Measurements from ENCODE around the gene SGO2. TPM values are rescaled to one million over a fixed set of nuclear protein-coding genes. Genes with fewer than 3 reads are reported as not detected.

The SGO2 gene
- total RNA-seq, 1 donor from 2014 or later: 19.9 TPM

DNA sequence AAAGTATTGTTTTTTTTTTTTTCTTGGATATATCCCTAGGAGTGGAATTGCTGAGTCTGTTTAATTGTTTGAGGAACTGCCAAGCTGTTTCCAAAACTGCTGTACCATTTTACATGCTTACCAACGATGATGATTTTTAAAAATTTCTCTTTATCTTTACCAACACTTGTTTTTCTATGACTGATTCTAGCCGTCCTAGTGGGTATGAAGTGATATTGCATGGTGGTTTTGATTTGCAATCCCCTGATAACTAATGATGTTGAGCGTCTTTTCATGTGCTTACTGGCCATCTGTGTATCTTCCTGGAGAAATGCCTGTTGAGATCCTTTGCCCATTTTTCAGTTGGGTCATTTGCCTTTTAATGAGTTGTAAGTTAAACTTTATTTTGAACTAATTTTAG is 51.0 kb downstream of the SGO2 start:
- TF ChIP-seq, protein P1, sequence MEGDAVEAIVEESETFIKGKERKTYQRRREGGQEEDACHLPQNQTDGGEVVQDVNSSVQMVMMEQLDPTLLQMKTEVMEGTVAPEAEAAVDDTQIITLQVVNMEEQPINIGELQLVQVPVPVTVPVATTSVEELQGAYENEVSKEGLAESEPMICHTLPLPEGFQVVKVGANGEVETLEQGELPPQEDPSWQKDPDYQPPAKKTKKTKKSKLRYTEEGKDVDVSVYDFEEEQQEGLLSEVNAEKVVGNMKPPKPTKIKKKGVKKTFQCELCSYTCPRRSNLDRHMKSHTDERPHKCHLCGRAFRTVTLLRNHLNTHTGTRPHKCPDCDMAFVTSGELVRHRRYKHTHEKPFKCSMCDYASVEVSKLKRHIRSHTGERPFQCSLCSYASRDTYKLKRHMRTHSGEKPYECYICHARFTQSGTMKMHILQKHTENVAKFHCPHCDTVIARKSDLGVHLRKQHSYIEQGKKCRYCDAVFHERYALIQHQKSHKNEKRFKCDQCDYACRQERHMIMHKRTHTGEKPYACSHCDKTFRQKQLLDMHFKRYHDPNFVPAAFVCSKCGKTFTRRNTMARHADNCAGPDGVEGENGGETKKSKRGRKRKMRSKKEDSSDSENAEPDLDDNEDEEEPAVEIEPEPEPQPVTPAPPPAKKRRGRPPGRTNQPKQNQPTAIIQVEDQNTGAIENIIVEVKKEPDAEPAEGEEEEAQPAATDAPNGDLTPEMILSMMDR (conservative IDR thresholded peaks at IDR 0.05): peak; percentile 47
- Mint-ChIP-seq H3K36me3 (peaks cover 20% of the 10 kb centered on the region), H3K27me3 (no peaks in the 10 kb centered on the region), H3K9me3 (no peaks in the 10 kb centered on the region), H3K4me3 (no peak overlapping the region), H3K4me1 (ENCODE audit: unreplicated experiment) (no peaks in the 10 kb centered on the region), H3K27ac (no peak overlapping the region)
- no peak for DNase-seq (ENCODE audit: extremely low spot score, unreplicated experiment)

DNA sequence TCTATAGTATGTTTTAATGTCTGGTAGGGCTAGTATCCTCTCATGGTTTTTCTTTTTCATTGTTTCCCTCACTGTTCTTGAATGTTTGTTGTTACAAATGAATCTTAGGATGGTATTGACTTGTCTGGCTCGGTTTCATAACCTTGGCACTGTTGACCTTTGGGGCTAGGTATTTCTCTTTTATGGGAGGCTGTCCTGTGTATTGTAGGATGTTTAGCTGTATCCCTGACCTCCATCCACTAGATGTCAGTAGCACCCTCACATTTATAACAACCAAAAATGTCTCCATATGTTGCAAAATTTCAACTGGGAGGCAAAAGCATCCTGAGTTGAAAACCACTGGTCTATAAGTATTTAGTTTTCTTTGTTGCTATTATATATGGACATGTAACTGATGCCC is 52.8 kb downstream of the SGO2 start:
- H3K4me3 Mint-ChIP-seq: no peak overlapping the region
- DNase-seq (ENCODE audit: extremely low spot score, unreplicated experiment): no peak
- H3K4me1 Mint-ChIP-seq (ENCODE audit: unreplicated experiment): no peaks in the 10 kb centered on the region
- no peak overlapping the region for H3K27ac Mint-ChIP-seq
- no peaks in the 10 kb centered on the region for H3K27me3 Mint-ChIP-seq
- no peaks in the 10 kb centered on the region for H3K9me3 Mint-ChIP-seq
- H3K36me3 Mint-ChIP-seq: peaks cover 20% of the 10 kb centered on the region
- TF ChIP-seq, protein P1 (conservative IDR thresholded peaks at IDR 0.05): peak; percentile 56

DNA sequence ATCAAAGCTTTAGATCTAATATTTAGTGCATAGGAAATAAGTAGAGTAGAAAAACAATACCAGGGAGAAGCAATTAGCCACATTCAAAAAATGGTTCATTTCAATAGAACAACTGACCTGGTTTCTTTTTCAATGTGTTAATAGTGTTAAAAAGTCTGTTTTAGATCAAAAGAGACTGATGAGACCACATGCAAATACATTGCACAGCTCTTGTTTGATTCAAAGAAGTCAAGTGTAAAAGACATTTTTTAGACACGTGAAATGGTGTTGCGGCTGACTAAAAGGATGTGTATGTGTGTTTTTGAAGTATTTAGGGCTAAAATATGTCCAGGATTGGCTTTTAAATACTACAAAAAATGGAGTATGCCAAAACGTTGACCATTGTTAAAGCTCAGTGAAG is 58.6 kb downstream of the SGO2 start:
- Mint-ChIP-seq H3K36me3 (no peaks in the 10 kb centered on the region), H3K27ac (no peak overlapping the region), H3K4me1 (ENCODE audit: unreplicated experiment) (peaks cover 8% of the 10 kb centered on the region), H3K9me3 (no peaks in the 10 kb centered on the region), H3K4me3 (peak overlapping the region; percentile 22), H3K27me3 (peaks cover 32% of the 10 kb centered on the region)
- TF ChIP-seq, protein P1 (conservative IDR thresholded peaks at IDR 0.05): no peak
- DNase-seq (ENCODE audit: extremely low spot score, unreplicated experiment): no peak

DNA sequence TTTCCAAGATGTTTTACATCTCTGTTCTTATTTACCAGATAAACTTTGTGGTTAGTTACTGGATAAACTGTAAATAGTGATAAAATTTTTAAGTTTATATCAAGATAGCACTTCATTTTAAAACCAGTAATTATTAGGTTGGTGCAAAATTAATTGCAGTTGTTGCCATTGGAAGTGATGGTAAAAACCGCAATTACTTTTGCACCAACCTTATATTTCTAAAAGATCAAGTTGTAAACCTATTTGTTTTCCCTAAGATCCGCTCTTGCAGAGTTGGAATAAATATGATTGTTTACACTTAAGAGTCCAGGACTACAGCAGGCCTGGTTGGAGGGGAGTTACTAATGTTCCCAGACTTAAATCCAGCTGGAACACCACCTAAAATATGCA is 59.3 kb downstream of the SGO2 start:
- Mint-ChIP-seq H3K36me3 (no peaks in the 10 kb centered on the region), H3K4me3 (peak overlapping the region; percentile 90), H3K4me1 (ENCODE audit: unreplicated experiment) (peaks cover 8% of the 10 kb centered on the region), H3K9me3 (no peaks in the 10 kb centered on the region), H3K27me3 (peaks cover 39% of the 10 kb centered on the region), H3K27ac (no peak overlapping the region)
- TF ChIP-seq, protein P1 (conservative IDR thresholded peaks at IDR 0.05): no peak
- no peak for DNase-seq (ENCODE audit: extremely low spot score, unreplicated experiment)

DNA sequence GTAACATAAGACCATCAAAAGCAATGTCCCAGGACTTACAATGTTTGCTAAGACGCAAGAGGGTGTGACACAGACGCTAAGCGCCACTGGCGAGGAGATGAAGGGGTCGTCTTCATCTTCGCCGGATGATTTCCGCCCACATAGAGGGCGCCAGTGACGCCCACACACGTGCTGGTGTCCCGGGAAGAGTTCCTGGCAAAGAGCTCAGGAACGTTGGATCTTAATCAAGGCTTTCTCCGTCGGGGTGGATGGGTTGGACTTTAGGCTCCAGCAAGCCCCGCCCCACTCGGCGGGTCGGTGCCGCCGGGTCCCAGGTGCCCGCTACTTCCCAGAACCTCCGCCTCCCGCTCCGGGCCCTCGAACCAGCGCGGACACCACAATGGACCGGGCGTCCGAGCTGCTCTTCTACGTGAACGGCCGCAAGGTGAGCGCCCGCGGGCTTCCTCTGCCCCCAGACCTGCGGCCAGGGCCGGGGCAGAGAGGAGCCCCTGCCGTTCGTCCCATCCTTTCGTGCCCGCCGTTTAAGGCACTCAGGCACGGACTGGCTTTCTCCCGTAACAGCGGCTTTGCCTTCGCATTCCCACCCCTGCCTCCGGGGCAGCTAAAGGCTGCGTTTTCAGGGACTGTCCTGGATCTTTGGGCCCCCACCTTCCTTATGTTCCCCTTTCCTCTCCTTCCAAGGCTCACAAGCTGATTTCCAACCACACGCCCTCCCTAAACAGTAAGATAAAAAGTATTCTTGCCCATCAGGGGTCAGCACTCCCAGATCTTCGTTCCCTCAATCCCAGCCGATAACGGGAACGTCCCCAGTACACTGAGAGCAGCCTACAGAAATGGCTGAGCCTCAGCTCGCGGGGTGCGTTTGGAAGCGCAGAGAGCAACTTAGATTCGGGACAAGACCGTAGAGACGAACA is 60.0 kb downstream of the SGO2 start, which contains the start of gene AOX1:
Gene AOX1 (plus strand): TSS at position 285 of the 914 bp plus-strand sequence. CDS start 95 bp downstream, at position 380.
- peaks cover 45% of the 10 kb centered on the region for H3K27me3 Mint-ChIP-seq
- TF ChIP-seq, protein P1 (conservative IDR thresholded peaks at IDR 0.05): no peak
- peaks cover 8% of the 10 kb centered on the region for H3K4me1 Mint-ChIP-seq (ENCODE audit: unreplicated experiment)
- peak; percentile 69 for DNase-seq (ENCODE audit: extremely low spot score, unreplicated experiment)
- H3K27ac Mint-ChIP-seq: peak within 1 kb of the TSS; percentile 44
- peak within 1 kb of the TSS; percentile 90 for H3K4me3 Mint-ChIP-seq
- no peaks in the 10 kb centered on the region for H3K9me3 Mint-ChIP-seq
- H3K36me3 Mint-ChIP-seq: no peaks in the 10 kb centered on the region
